ENCODE results near the gene UPB1.
A peak's percentile ranks its signal among the peaks of the same experiment; 100 is the strongest.
"Not testable (repeated sequence)": the region's sequence is repeated elsewhere in the genome, so short reads cannot be mapped to it uniquely, and the experiment has no call there.

UPB1 gene

GRCh38 chr22:24540470-24540869 lies 45.3 kb downstream of the UPB1 start:
- no peak for DNase-seq

GRCh38 chr22:24541681-24542515 lies 46.8 kb downstream of the UPB1 start:
- DNase-seq: no peak

- DNase-seq: no peak
Measured at GRCh38 chr22:24542641-24543040, 47.5 kb downstream of the UPB1 start.

GRCh38 chr22:24543185-24543601 lies 48.1 kb downstream of the UPB1 start:
- no peak for DNase-seq

- DNase-seq: no peak
Measured at GRCh38 chr22:24543679-24544243, 48.6 kb downstream of the UPB1 start.

GRCh38 chr22:24548812-24549211 lies 53.7 kb downstream of the UPB1 start:
- no peak for DNase-seq

- no peak for DNase-seq
Measured at GRCh38 chr22:24550028-24550901, 55.1 kb downstream of the UPB1 start.

- DNase-seq: no peak
Measured at GRCh38 chr22:24550902-24551435, 55.8 kb downstream of the UPB1 start.

- not testable (repeated sequence) for DNase-seq
Measured at GRCh38 chr22:24552503-24553286, 57.6 kb downstream of the UPB1 start.

- no peak for DNase-seq
Measured at GRCh38 chr22:24553597-24554312, 58.6 kb downstream of the UPB1 start.

GRCh38 chr22:24554313-24555164 lies 59.4 kb downstream of the UPB1 start, which contains the start of gene GUCD1:
GUCD1 (minus strand) TSS chr22:24555138; CDS start chr22:24554991, 147 bp downstream.
- peak; percentile 41 for DNase-seq

- peak; percentile 100 for DNase-seq
Measured at GRCh38 chr22:24555165-24556039, 60.3 kb downstream of the UPB1 start, which contains the start of gene SNRPD3. SNRPD3 (plus strand) TSS chr22:24555999; CDS start chr22:24557675, 1,676 bp downstream.

- no peak for DNase-seq
Measured at GRCh38 chr22:24559471-24559870, 64.3 kb downstream of the UPB1 start.

GRCh38 chr22:24563246-24563645 lies 68.1 kb downstream of the UPB1 start:
- DNase-seq: no peak

GRCh38 chr22:24564376-24565058 lies 69.4 kb downstream of the UPB1 start:
- no peak for DNase-seq

- DNase-seq: no peak
Measured at GRCh38 chr22:24565077-24565476, 69.9 kb downstream of the UPB1 start.

GRCh38 chr22:24566899-24567511 lies 71.9 kb downstream of the UPB1 start:
- no peak for DNase-seq

- no peak for DNase-seq
Measured at GRCh38 chr22:24567668-24568067, 72.5 kb downstream of the UPB1 start.
